T-helper 9 cell (primary cell): ENCODE data around the gene P4HA3.

Experiments used
- DNase-seq: peaks from one replicate; pipeline ENCODE4 v3.0.0-alpha.2; 2020

P4HA3 gene

DNA sequence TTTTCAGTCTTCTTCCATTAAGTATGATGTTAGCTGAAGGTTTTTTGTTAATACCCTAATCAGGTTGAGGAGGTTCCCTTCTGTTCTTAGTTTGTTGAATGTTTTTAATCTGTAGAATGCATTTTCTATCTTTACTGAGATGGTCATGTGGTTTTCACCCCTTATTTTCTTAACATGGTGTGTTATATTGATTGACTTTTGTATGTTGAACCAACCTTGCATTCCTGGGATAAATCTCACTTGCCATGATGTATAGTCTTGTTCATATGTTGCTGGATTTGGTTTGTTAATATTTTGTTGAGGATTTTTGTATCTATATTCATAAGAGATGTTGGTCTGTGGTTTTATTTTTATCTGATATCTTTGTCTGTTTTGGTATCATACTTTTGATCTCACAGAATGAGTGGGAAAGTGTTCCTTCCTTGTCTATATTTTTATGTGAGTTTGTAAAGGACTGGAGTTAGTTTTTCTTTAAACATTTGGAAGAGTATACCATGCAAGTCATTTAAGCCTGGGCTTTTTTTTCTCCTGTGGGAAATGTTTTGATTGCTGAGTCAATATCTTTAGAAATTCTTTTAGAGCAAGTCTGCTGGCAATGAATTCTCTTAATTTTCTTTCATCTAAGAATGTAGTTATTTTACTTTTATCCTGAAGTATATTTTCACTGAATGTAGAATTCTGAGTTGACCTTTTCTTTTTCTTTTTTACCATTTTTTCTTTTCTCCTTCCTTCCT lies 5.5 kb upstream of the P4HA3 start:
- no peak for DNase-seq

DNA sequence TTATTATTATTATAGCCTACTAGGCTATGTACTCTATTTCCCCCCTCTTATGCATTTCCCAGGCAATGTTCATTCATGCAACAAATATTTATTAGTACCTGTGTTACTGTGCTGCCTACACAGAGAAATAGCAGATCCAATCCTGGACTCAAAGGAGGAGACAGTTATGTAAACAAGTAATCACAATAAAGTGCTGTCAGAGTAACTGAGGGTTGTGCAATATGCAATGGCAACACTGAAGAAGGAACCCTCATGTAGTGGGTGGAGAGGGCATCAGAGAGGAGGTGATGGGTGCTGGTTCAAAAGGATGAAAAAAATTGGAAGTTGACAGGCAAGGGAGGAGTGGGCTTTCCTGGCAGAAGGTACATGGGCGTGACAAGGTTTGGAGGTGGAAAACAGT lies 886 bp upstream of the P4HA3 start:
- DNase-seq = no peak

DNA sequence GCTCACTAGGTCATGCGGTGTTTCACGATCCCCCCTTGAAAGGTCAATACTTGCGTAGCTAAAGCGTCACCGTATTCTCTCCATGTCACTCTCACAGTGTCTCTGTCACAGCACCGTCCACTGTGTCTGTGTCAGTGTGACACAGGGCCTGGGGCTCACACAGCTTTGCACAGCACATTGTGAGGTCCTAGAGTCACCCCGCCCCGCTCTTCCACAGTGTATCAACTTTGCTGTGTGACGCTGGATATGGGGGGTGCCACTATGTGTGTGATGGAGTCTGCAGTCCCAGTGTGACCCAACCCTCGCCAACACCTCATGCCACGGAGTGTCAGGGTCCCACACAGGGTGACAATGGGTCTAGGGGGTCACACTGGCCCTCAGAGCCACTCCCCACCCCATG lies 583 bp downstream of the P4HA3 start:
- no peak for DNase-seq

- no peak for DNase-seq
Measured at GRCh38 chr11:74307434-74307833, 4.0 kb downstream of the P4HA3 start.

GRCh38 chr11:74306435-74307175 lies 4.8 kb downstream of the P4HA3 start:
- DNase-seq = no peak

DNA sequence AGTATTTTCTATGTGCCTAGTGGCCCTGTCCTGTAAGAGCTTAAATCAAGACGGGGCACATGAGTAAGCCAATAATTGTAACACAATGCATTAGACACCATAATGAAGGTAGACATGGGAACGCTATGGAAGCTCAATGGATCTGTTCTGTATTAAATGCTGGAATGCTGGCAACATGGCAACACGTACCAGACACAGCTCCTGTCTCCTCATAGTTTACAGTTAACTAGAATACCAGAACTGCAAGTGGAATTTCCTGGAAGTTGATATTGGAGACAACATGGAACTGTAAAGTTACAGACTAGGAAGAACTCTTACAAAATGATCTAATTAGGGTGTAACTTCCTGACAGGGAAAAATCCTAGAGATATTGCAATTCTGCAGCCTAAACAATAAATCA lies 12.4 kb downstream of the P4HA3 start:
- no peak for DNase-seq

DNA sequence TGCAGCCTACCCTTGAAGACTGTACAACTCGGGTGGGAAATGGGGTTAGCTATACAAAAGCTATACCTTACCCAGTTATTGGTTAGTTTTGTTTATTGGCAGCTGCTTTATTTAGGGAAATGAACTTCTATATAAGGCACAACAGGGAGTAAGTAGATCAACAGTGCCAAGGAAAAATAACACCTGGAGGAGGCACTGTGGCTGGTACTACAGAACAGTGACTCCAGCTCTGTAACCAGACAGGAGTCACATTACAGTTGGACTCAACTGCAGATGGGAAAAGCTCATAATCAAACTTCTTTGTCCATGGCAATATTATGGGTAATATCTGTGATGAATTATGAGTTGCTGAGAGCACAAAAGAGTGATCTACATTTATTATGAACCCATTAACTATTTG lies 14.0 kb downstream of the P4HA3 start:
- no peak for DNase-seq

GRCh38 chr11:74288911-74289310 lies 22.5 kb downstream of the P4HA3 start:
- DNase-seq = no peak

- no peak for DNase-seq
Measured at GRCh38 chr11:74288161-74288560, 23.3 kb downstream of the P4HA3 start.

- DNase-seq = no peak
Measured at GRCh38 chr11:74284466-74284865, 27.0 kb downstream of the P4HA3 start.

- no peak for DNase-seq
Measured at GRCh38 chr11:74283580-74284180, 27.8 kb downstream of the P4HA3 start.

DNA sequence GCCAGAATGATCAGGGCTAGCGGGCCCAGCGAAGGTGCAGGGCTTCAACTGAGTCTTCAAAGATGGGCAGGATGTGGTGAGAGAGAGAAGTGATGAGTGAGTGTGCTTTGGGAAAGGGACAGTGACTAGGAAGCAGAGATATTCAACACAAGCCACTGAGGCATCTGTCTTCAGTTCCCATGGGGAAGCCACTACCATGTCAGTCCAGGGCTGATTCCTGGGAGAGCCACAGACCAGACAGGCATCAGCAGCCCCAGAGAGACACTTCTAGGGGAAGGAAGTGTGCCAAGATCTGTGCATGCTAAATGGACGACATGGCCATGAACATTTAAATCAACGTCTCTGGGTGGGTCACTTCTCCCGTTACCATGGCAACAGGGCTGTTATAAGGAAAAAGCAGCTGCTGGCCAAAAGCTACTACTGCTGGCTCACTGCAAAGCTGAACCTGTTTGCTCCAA lies 28.5 kb downstream of the P4HA3 start:
- DNase-seq = no peak

DNA sequence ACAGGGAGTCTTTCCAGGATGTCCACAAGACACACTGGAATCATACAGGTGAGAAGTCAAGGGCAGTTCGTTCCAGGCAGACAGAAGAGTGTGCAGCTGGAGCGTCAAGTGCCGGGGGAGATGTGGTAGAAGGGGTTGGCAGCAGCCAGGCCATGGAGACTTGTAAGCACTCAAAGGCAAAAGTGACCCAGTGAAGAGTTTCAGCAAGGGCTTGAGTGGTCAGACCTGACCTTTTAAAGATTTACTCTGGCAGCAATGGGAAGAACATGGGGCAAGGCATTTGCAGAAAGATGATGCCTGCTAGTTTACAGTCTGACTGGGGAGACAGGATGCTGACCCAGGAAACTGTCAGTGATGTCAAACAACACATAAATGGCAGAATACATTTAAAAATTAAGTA lies 29.0 kb downstream of the P4HA3 start:
- no peak for DNase-seq

DNA sequence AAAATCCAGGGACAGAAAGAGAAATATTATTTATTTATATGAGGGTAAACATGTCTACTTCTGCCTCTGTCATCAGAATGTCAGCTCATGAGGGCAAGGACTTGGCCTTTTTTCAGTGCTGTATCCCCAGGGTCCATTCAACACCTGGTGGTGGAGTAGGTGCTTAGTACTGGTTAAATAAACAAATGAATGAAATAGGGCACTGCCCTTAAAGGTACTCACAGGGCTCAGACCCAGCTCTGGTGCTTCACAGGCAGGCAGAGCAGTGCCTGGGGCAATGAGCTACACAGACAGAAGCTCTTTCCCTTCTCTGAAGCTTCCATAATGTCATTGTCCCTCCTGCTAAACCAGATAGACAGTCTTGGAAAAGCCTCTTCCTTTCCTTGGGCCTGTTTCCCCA lies 30.9 kb downstream of the P4HA3 start:
- no peak for DNase-seq

- no peak for DNase-seq
Measured at GRCh38 chr11:74279256-74279655, 32.2 kb downstream of the P4HA3 start.

DNA sequence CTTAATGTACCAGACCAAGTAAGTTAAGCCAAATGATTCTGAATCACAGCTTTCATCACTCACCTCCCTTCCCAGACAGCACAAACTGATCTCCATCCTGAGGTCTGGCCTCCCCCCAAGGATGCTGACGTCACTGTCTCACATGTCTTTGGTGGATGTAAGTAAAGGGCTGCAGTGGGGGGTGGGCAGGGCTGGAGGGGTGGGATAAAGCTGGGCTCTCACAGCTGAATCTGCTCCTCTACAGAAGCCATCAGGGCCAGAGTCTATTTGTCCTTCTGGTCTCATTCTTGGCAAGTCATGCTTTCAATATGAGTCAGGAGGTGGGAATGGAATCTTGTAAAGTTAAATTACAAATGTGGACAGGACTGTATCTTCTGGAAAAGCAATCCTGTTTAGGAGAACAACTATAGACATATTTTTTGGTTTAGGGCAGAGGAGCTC lies 32.7 kb downstream of the P4HA3 start:
- DNase-seq = no peak

DNA sequence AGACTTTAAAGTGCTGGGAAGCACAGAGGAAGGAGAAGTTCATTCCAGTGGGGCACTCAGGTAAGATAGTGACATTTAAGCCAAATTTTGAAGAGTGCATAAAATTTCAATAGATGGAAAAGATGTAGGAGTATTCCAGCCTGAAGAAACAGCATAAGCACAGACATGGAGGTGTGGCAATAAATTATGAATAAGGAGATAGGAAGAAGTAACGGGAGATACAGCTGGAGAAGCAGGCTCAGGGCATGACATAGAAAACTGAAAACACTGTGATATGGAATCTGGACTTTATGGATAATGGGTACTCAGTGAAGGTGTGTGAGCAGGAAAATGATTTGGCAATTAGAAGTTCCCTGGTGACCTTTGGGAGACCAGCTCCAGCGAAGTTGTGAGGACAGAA lies 33.3 kb downstream of the P4HA3 start:
- no peak for DNase-seq

GRCh38 chr11:74276581-74276980 lies 34.9 kb downstream of the P4HA3 start:
- DNase-seq = no peak

DNA sequence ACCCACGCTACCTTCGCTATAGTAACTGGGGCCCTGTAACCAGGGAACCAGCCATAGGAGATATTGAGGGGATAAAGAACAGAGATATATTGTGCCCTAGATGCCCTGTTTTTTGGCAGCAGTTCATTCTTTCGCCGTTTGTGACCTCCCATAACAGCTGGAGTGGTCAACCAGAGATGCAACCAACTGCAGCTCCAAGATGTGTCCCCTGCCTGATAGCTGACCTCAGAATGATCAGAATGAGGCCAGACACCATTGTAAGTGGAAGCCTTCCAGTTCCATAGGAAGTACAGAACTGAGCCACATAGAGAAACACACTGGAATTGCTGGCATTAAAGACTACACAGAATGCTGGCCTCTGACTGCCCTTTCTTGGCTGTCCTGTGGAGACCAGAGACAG lies 39.2 kb downstream of the P4HA3 start:
- no peak for DNase-seq

DNA sequence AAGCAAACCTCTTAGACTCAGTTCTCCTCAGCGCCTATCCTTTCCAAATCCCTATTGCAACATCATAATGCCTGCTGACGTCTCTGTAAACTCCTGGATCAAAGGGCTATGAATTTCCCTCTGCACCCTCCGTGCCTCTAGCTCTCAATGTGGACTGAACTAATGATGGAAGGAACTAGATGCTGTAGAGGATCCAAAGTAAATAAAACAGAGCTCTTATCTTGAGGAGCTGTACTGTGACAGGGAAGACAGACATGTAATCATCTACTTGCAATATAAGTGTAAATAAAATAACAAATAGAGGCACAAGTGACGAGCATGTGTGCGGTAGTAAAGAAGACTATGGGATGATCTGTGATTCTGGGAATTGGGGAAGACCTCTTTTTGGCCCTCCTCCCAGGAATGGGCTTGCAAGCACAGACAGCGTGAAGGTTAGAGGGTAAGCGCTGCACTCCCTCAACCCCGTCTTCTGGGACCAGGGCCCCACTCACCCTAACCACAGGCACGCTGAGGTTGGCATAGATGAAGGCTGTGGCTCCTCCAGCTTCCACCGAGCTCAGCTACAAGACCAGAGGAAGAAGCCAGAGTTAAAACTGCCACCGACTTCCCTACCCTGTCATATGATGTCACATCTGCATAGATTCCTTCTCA lies 42.2 kb downstream of the P4HA3 start:
- DNase-seq = no peak

GRCh38 chr11:74268456-74268855 lies 43.0 kb downstream of the P4HA3 start:
- DNase-seq = no peak

GRCh38 chr11:74267014-74267413 lies 44.4 kb downstream of the P4HA3 start:
- DNase-seq = no peak

GRCh38 chr11:74265256-74265655 lies 46.2 kb downstream of the P4HA3 start:
- DNase-seq = no peak

DNA sequence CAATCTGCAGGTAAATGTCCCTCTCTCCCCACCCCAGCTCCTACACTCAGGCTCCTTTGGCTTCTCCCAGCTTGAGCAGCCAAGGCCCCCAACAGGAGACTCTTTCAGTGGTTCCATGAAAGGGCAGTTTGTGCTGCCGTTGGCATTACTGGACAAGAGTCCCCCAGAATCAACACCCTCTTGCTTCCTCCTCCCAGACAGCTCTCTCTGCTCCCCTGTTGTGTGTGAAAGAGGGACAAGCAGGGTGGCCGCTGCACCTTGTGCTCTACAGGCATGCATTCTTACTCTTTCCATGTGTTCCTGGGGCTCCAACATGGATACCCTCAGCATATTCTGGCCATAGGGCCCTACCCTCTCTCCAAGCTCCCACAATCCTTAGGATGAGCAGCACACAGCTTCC lies 48.7 kb downstream of the P4HA3 start:
- DNase-seq = no peak
